ENCODE measurements around the gene PDK4. TPM values are rescaled to one million over a fixed set of nuclear protein-coding genes. Genes with fewer than 3 reads are reported as not detected.

Gene PDK4
- total RNA-seq, 1 donor from 2014 or later, result 17.6 TPM

Other genes with a start within 250 kb of the PDK4 start
- 8.2 TPM for gene PON3, start 200.1 kb downstream of the PDK4 start, total RNA-seq (ENCODE audit: insufficient read depth, low replicate concordance)
- gene PON2, start 161.5 kb downstream of the PDK4 start, total RNA-seq (ENCODE audit: insufficient read depth, low replicate concordance), result 69.1 TPM
- 2.2 TPM for gene ASB4, start 110.6 kb downstream of the PDK4 start, total RNA-seq (ENCODE audit: insufficient read depth, low replicate concordance)
- gene DYNC1I1, start 176.0 kb upstream of the PDK4 start, total RNA-seq (ENCODE audit: insufficient read depth, low replicate concordance), result 2.9 TPM

Measured in umbilical cord (tissue), 1 donor.